IMR-90 (cell line): ENCODE data around the gene BRF1. TPM values are rescaled to one million over a fixed set of nuclear protein-coding genes. Genes with fewer than 3 reads are reported as not detected.

ENCODE experiments used
- ATAC-seq: fragments of 200-7000 bp; cut with Tn5 transposase; 2 replicates; pipeline ENCODE4 v1.9.1; 2020; ENCODE audit warnings: low read depth, mild to moderate bottlenecking, moderate library complexity
- BruUV-seq: library from RNA; stranded (reverse); fragments of 400-500 nt; replicated peaks from 2 replicates; lab custom pipeline; 2021; lab: Mats Ljungman, UMichigan
- CTCF ChIA-PET: fragments of 300-600 bp; formaldehyde crosslinking; extraction: SDS; loops from one replicate; lab custom pipeline; 2021; ENCODE audit warnings: antibody characterized with exemption; lab: Yijun Ruan, JAX
- POLR2A ChIA-PET: fragments of 300-600 bp; sonication (Branson Sonifier 250); formaldehyde crosslinking; loops from one replicate; lab custom pipeline; 2022; ENCODE audit warnings: antibody characterized with exemption; ENCODE audit not compliant: unreplicated experiment; lab: Charles Lee
- DNase-seq: peaks from one replicate; pipeline ENCODE4 v3.0.0; 2013
- H2AFZ ChIP-seq: replicated peaks from 2 replicates; pipeline ENCODE3; 2013; ENCODE audit warnings: low read length, mild to moderate bottlenecking; ENCODE audit not compliant: poor library complexity
- H2AK5ac ChIP-seq: 2 replicates; pipeline ENCODE4 v1.6.1; 2013; ENCODE audit warnings: low read depth, low read length, inconsistent platforms
- H2AK9ac ChIP-seq: replicated peaks from 2 replicates; pipeline ENCODE3; 2013; ENCODE audit warnings: mild to moderate bottlenecking, low read depth, low read length, moderate library complexity; ENCODE audit not compliant: poor library complexity
- H2BK120ac ChIP-seq: 2 replicates; pipeline ENCODE4 v1.6.1; 2013; ENCODE audit warnings: low read depth, low read length, inconsistent platforms
- H2BK15ac ChIP-seq: 3 replicates; pipeline ENCODE4 v1.6.1; 2013; ENCODE audit warnings: low read depth, low read length, inconsistent platforms
- H2BK20ac ChIP-seq: 2 replicates; pipeline ENCODE4 v1.6.1; 2013; ENCODE audit warnings: low read depth, mild to moderate bottlenecking, inconsistent platforms, low read length, moderate library complexity
- H2BK5ac ChIP-seq: 2 replicates; pipeline ENCODE4 v1.6.1; 2013; ENCODE audit warnings: mild to moderate bottlenecking, low read depth, low read length, inconsistent platforms; ENCODE audit not compliant: poor library complexity, severe bottlenecking
- H3K14ac ChIP-seq: replicated peaks from 2 replicates; pipeline ENCODE4 v1.6.1; 2013; ENCODE audit warnings: low read depth, low read length, inconsistent platforms
- H3K18ac ChIP-seq: 2 replicates; pipeline ENCODE4 v1.6.1; 2013; ENCODE audit warnings: low read depth, low read length, control low read depth
- H3K23ac ChIP-seq: 2 replicates; pipeline ENCODE4 v1.6.1; 2013; ENCODE audit warnings: low read depth, low read length, inconsistent platforms
- H3K27ac ChIP-seq: 2 replicates; pipeline ENCODE4 v1.5.1; 2013; ENCODE audit warnings: mild to moderate bottlenecking, control low read depth, low read length; ENCODE audit not compliant: insufficient read depth
- H3K27me3 ChIP-seq: 2 replicates; pipeline ENCODE4 v1.6.1; 2013; ENCODE audit warnings: low read length; ENCODE audit not compliant: control insufficient read depth, insufficient read depth
- H3K36me3 ChIP-seq: 2 replicates; pipeline ENCODE4 v1.6.1; 2013; ENCODE audit warnings: low read length, mixed read lengths; ENCODE audit not compliant: control insufficient read depth, insufficient read depth
- H3K4ac ChIP-seq: 2 replicates; pipeline ENCODE4 v1.6.1; 2013; ENCODE audit warnings: low read depth, low read length, inconsistent platforms
- H3K4me1 ChIP-seq: 2 replicates; pipeline ENCODE4 v1.6.1; 2013; ENCODE audit warnings: low read length, mixed read lengths; ENCODE audit not compliant: control insufficient read depth, insufficient read depth
- H3K4me2 ChIP-seq: 2 replicates; pipeline ENCODE4 v1.6.1; 2013; ENCODE audit warnings: low read depth, mild to moderate bottlenecking, control low read depth, low read length, moderate library complexity
- H3K4me3 ChIP-seq: 2 replicates; pipeline ENCODE4 v1.5.1; 2013; ENCODE audit warnings: low read depth, mild to moderate bottlenecking, control low read depth, low read length, moderate library complexity; ENCODE audit not compliant: insufficient read depth
- H3K56ac ChIP-seq: 2 replicates; pipeline ENCODE4 v1.6.1; 2013; ENCODE audit warnings: low read length, inconsistent platforms; ENCODE audit not compliant: insufficient read depth; ENCODE audit errors: extremely low read depth
- H3K79me1 ChIP-seq, 2 experiments: 2 replicates each; pipeline ENCODE4 v1.6.1; 2013; ENCODE audit warnings: low read length in 2 of 2, inconsistent platforms in 1 of 2, low read depth in 1 of 2
- H3K9ac ChIP-seq: 2 replicates; pipeline ENCODE4 v1.6.1; 2013; ENCODE audit warnings: low read depth, low read length, control low read depth
- H3K9me1 ChIP-seq: 2 replicates; pipeline ENCODE4 v1.6.1; 2013; ENCODE audit warnings: low read length, inconsistent platforms; ENCODE audit not compliant: insufficient read depth
- H3K9me3 ChIP-seq: 2 replicates; pipeline ENCODE4 v1.6.1; 2013; ENCODE audit warnings: low read length; ENCODE audit not compliant: control insufficient read depth, insufficient read depth
- H4K20me1 ChIP-seq: 2 replicates; pipeline ENCODE4 v1.6.1; 2013; ENCODE audit warnings: low read length, inconsistent platforms; ENCODE audit not compliant: insufficient read depth
- H4K5ac ChIP-seq: 2 replicates; pipeline ENCODE4 v1.6.1; 2013; ENCODE audit warnings: mild to moderate bottlenecking, low read depth, low read length, control low read depth
- H4K8ac ChIP-seq, 2 experiments: 2 replicates each; pipeline ENCODE4 v1.6.1; 2013; ENCODE audit warnings: low read depth in 2 of 2, low read length in 2 of 2, control low read depth in 1 of 2, inconsistent platforms in 1 of 2
- H4K91ac ChIP-seq: 2 replicates; pipeline ENCODE4 v1.6.1; 2013; ENCODE audit warnings: low read depth, low read length, inconsistent platforms; ENCODE audit not compliant: insufficient read depth
- BHLHE40 ChIP-seq: fragments of 150-350 bp; IDR thresholded peaks from 2 replicates; pipeline ENCODE4 v1.6.1; 2016; ENCODE audit warnings: mild to moderate bottlenecking, low read depth, low read length
- CEBPB ChIP-seq: IDR thresholded peaks from 2 replicates; pipeline ENCODE4 v1.6.1; 2012; ENCODE audit warnings: low read depth, low read length, improper control_type of control experiment
- CTCF ChIP-seq: conservative IDR thresholded peaks from 2 replicates; pipeline ENCODE4 v1.5.1; 2012; ENCODE audit warnings: mild to moderate bottlenecking, low read depth, low read length, improper control_type of control experiment
- ELK1 ChIP-seq: fragments of 150-350 bp; IDR thresholded peaks from 2 replicates; pipeline ENCODE4 v1.6.1; 2016; ENCODE audit warnings: low read depth, mild to moderate bottlenecking, low read length, moderate library complexity, borderline replicate concordance
- FOS ChIP-seq: fragments of 150-350 bp; IDR thresholded peaks from 2 replicates; pipeline ENCODE4 v1.6.1; 2016; ENCODE audit warnings: low read depth, low read length
- MAFK ChIP-seq: IDR thresholded peaks from 2 replicates; pipeline ENCODE4 v1.6.1; 2012; ENCODE audit warnings: low read depth, low read length, improper control_type of control experiment
- MAZ ChIP-seq: IDR thresholded peaks from 2 replicates; pipeline ENCODE4 v1.6.1; 2012; ENCODE audit warnings: low read depth, mild to moderate bottlenecking, low read length, improper control_type of control experiment, moderate library complexity, borderline replicate concordance
- MXI1 ChIP-seq: IDR thresholded peaks from 2 replicates; pipeline ENCODE4 v1.6.1; 2012; ENCODE audit warnings: low read depth, mild to moderate bottlenecking, low read length, moderate library complexity, borderline replicate concordance
- NFE2L2 ChIP-seq: fragments of 150-350 bp; IDR thresholded peaks from 2 replicates; pipeline ENCODE4 v1.6.1; 2016; ENCODE audit warnings: low read depth, mild to moderate bottlenecking, low read length
- RCOR1 ChIP-seq: IDR thresholded peaks from 2 replicates; pipeline ENCODE4 v1.6.1; 2012; ENCODE audit warnings: mild to moderate bottlenecking, low read length, improper control_type of control experiment; ENCODE audit not compliant: insufficient replicate concordance
- RFX5 ChIP-seq: IDR thresholded peaks from 2 replicates; pipeline ENCODE4 v1.8.0; 2012; ENCODE audit warnings: low read depth, mild to moderate bottlenecking, low read length, moderate library complexity
- SMC3 ChIP-seq: fragments of 150-350 bp; IDR thresholded peaks from 2 replicates; pipeline ENCODE4 v1.6.1; 2016; ENCODE audit warnings: low read depth, mild to moderate bottlenecking, antibody characterized with exemption, low read length, moderate library complexity
- USF2 ChIP-seq: fragments of 150-350 bp; IDR thresholded peaks from 2 replicates; pipeline ENCODE4 v1.6.1; 2017; ENCODE audit warnings: mild to moderate bottlenecking, antibody characterized with exemption, low read length, low read depth
- WGBS, 2 experiments: methylation state at CpG; one replicate each; pipeline versions ENCODE4 v1.1.5 to v1.1.7; 2013; ENCODE audit warnings: missing lambda C conversion rate in 2 of 2; ENCODE audit not compliant: insufficient read length in 1 of 2; ENCODE audit errors: extremely low coverage in 2 of 2; 5-methylcytosine and 5-hydroxymethylcytosine counted together
- dilution Hi-C: fragments of 300-500 bp; cut with HindIII; formaldehyde crosslinking; loops from one replicate; pipeline ENCODE4 v1.14.3; 2018; ENCODE audit warnings: low sequenced_read_pairs; ENCODE audit not compliant: unreplicated experiment
- in situ Hi-C: fragments of 300-500 bp; cut with MboI; formaldehyde crosslinking; loops from 3 replicates; pipeline ENCODE4 v1.14.3; 2019; ENCODE audit warnings: low sequenced_read_pairs, inconsistent platforms, mixed read lengths
- intact Hi-C: fragments of 100-400 bp; cut with micrococcal nuclease; formaldehyde crosslinking; loops from 2 replicates; pipeline ENCODE4 v1.10.0; 2022
- polyA plus RNA-seq, 3 experiments: library from polyadenylated mRNA; depleted of rRNA; stranded (reverse); fragments of >200 nt; gene quantifications; 2 replicates each; pipeline ENCODE4 v1.2.3, GENCODE V29; 2012; ENCODE audit warnings: low replicate concordance in 1 of 3
- total RNA-seq: library from RNA; depleted of rRNA; stranded (reverse); fragments of >200 nt; gene quantifications from 2 replicates; pipeline ENCODE4 v1.2.3, GENCODE V29; 2012

BRF1 gene
- total and polyA plus RNA-seq, 2 of the 4 experiments (the other 2 are of a cell fraction), result 12.4 to 16.7 TPM

GRCh38 chr14:105273062-105273461, 27.7 kb downstream of the BRF1 start:
- H3K79me1 ChIP-seq, result peaks cover 7 to 29% of the 10 kb centered on the region in 2 experiments
- H2BK15ac ChIP-seq, result no peak overlapping the region
- CTCF ChIA-PET, result interaction anchor here (0.6 kb wide), 1 partner anchor 8 kb away, joined by 4 read pairs; no protein-coding TSS in a partner anchor
- no peak for TF ChIP-seq CTCF
- TF ChIP-seq CEBPB, result no peak
- TF ChIP-seq FOS, result no peak
- no peak for TF ChIP-seq BHLHE40
- no peak for TF ChIP-seq SMC3
- TF ChIP-seq MXI1, result no peak
- no peak for TF ChIP-seq ELK1
- no peak for TF ChIP-seq RFX5
- TF ChIP-seq USF2, result no peak
- TF ChIP-seq NFE2L2, result no peak
- TF ChIP-seq RCOR1, result no peak
- TF ChIP-seq MAFK, result no peak
- TF ChIP-seq MAZ, result no peak
- no peak overlapping the region for H4K5ac ChIP-seq
- H2AK5ac ChIP-seq, result no peak overlapping the region
- H2AFZ ChIP-seq, result no peak overlapping the region
- no peak overlapping the region for H3K9ac ChIP-seq
- H3K4ac ChIP-seq, result no peak overlapping the region
- no peak overlapping the region for H2BK5ac ChIP-seq
- intact Hi-C loops (no loop called here), dilution Hi-C loops (no loop called here), in situ Hi-C loops (no loop called here)
- no peak overlapping the region for H3K18ac ChIP-seq
- H3K9me3 ChIP-seq, result no peaks in the 10 kb centered on the region
- no peak overlapping the region for H4K91ac ChIP-seq
- H4K20me1 ChIP-seq, result peaks cover 18% of the 10 kb centered on the region
- BruUV-seq, result no TSS peak
- H2BK20ac ChIP-seq, result no peak overlapping the region
- H2AK9ac ChIP-seq, result no peak overlapping the region
- peaks cover 4% of the 10 kb centered on the region for H3K36me3 ChIP-seq
- no peak for ATAC-seq
- POLR2A ChIA-PET, result no interaction called here
- H2BK120ac ChIP-seq, result no peak overlapping the region
- H3K4me3 ChIP-seq, result no peak overlapping the region
- DNase-seq, result no peak
- WGBS, 2 experiments, result no CpG with 5 or more reads among the region's 12 CpGs
- H3K27ac ChIP-seq, result no peak overlapping the region
- no peak overlapping the region for H4K8ac ChIP-seq
- peaks cover 6% of the 10 kb centered on the region for H3K4me1 ChIP-seq
- H3K27me3 ChIP-seq, result no peaks in the 10 kb centered on the region
- H3K4me2 ChIP-seq, result no peak overlapping the region
- H3K14ac ChIP-seq, result no peak overlapping the region
- H3K56ac ChIP-seq, result no peak overlapping the region
- no peaks in the 10 kb centered on the region; the same call in 1 of the 2 replicates for H3K9me1 ChIP-seq
- no peak overlapping the region for H3K23ac ChIP-seq
